Measurements from ENCODE around the gene ADCY9.

- TF ChIP-seq CTCF (conservative IDR thresholded peaks at IDR 0.05): no peak
- TF ChIP-seq EZH2 (IDR thresholded peaks at IDR 0.05; ENCODE audit: low read depth): no peak
These were observed 70.0 kb downstream of the ADCY9 start for GRCh38 chr16:4046221-4046620.

All from PC-9 (cell line).